ENCODE results near the gene C19orf81.
"Not testable (repeated sequence)": the region's sequence is repeated elsewhere in the genome, so short reads cannot be mapped to it uniquely, and the experiment has no call there.

Gene C19orf81

GRCh38 chr19:50649433-50650391 is at the start of gene C19orf81:
TSS of gene C19orf81 (plus strand) at chr19:50649445. CDS start at chr19:50649445, 0 bp downstream.
- no peak for DNase-seq (ENCODE audit: low read depth)
- no peak for TF ChIP-seq CTCF (IDR thresholded peaks at IDR 0.05; ENCODE audit: insufficient read depth, low read depth, low read length, missing control alignments)
- no peak within 1 kb of the TSS for H3K4me3 ChIP-seq (ENCODE audit: low read length)

DNA sequence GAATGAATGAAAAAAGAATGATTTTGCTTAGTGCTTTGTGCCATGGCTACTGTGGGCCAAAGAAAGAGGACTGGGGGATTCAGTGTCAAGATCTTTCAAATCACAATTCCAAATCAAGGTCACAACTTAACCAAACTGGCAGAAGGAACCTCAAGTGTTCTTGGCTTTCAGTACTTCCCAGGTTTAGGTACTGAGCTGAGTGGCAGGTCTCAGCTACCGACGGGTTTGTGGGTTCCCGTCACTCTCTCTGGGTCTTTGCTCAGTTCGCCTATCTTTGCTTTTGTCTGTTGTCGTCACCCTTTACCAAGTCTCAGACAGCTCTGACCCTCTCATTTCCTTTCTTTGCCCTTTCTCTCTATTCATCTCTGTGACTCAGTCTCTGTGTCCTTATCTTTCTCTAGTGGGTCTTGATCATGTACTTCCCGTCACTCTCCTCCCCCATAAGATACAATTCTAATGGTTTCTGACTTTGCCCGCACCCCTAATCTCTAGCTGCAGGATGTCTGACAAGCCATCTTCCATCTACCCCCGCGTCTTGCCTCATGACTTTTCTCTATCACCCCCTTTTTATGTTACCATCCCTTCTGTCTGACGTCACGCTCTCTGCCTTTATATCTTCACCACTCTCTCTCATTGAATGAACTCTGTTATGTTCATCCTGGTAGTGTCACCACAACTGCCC is 47.7 kb upstream of the C19orf81 start:
- DNase-seq (ENCODE audit: low read depth): no peak

DNA sequence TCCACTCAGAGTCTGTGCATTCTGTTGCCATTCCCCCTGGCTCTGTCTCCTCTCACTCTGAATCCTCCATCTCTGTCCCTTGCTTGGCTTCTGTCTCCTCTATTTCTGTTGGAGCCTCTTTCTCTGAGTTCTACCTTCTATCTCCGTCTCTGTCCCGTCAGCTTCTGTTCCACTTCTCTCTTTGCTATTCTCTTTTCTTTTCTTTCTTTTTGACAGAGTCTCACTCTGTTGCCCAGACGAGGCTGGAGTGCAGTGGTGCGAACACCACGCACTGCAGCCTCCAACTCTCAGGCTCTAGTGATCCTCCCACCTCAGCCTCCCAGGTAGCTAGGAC is 47.2 kb upstream of the C19orf81 start:
- no peak for TF ChIP-seq CTCF (IDR thresholded peaks at IDR 0.05; ENCODE audit: insufficient read depth, low read depth, low read length, missing control alignments)
- DNase-seq (ENCODE audit: low read depth): no peak
- H3K4me3 ChIP-seq (ENCODE audit: low read length): no peak overlapping the region

More for the DNA sequence above, 47.7 kb upstream of the C19orf81 start:
- TF ChIP-seq CTCF (IDR thresholded peaks at IDR 0.05; ENCODE audit: insufficient read depth, low read depth, low read length, missing control alignments): no peak
- H3K4me3 ChIP-seq (ENCODE audit: low read length): no peak overlapping the region

- no peak for DNase-seq (ENCODE audit: low read depth)
- no peak overlapping the region for H3K4me3 ChIP-seq (ENCODE audit: low read length)
- no peak for TF ChIP-seq CTCF (IDR thresholded peaks at IDR 0.05; ENCODE audit: insufficient read depth, low read depth, low read length, missing control alignments)
Measured at GRCh38 chr19:50602496-50602895, 46.7 kb upstream of the C19orf81 start.

DNA sequence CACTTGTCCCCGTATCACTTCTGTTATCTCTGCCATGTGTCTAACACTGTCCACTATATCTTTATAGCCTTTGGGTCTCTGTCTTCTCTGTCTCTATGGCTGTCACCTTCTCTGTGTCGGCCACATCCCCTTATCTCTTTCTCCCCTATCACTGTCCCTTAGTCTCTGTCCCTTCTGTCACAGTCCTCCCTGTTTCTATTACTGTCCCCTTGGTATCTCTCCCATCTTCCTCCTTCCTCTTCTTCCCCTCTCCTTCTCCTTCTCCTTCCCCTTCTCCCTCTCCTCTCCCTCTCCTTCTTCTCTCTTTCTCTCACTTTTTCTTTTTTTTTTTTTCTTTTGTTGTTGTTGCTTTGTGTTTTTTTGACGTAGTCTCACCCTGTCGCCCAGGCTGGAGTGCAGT is 46.3 kb upstream of the C19orf81 start:
- no peak for TF ChIP-seq CTCF (IDR thresholded peaks at IDR 0.05; ENCODE audit: insufficient read depth, low read depth, low read length, missing control alignments)
- DNase-seq (ENCODE audit: low read depth): no peak

GRCh38 chr19:50604264-50605073 is 44.8 kb upstream of the C19orf81 start:
- DNase-seq (ENCODE audit: low read depth); H3K4me3 ChIP-seq (ENCODE audit: low read length): not testable (repeated sequence)

More for the DNA sequence above, 46.3 kb upstream of the C19orf81 start:
- no peak overlapping the region for H3K4me3 ChIP-seq (ENCODE audit: low read length)

GRCh38 chr19:50606059-50606836 is 43.0 kb upstream of the C19orf81 start:
- not testable (repeated sequence) for DNase-seq (ENCODE audit: low read depth); H3K4me3 ChIP-seq (ENCODE audit: low read length)
